B cell (primary cell): ENCODE data around the gene ARHGEF4. TPM values are rescaled to one million over a fixed set of nuclear protein-coding genes. Genes with fewer than 3 reads are reported as not detected.

Experiments used
- ATAC-seq: fragments of 200-7000 bp; cut with Tn5 transposase; one replicate; pipeline ENCODE4 v1.10.0; 2021; ENCODE audit warnings: low read depth, mild to moderate bottlenecking, moderate number of reproducible peaks, moderate library complexity
- CTCF ChIA-PET: fragments of 350-600 bp; sonication (Branson Sonifier 250); formaldehyde crosslinking; loops from one replicate; lab custom pipeline; 2021; ENCODE audit warnings: antibody characterized with exemption, inconsistent platforms; lab: Charles Lee
- POLR2A ChIA-PET: fragments of 350-600 bp; sonication (Branson Sonifier 250); formaldehyde crosslinking; loops from one replicate; lab custom pipeline; 2021; ENCODE audit warnings: antibody characterized with exemption; lab: Charles Lee
- DNase-seq: peaks from one replicate; pipeline ENCODE4 v3.0.0; 2013
- H2AFZ ChIP-seq: 2 replicates; pipeline ENCODE4 v1.6.1; 2012; ENCODE audit warnings: mild to moderate bottlenecking, low read depth, low read length; ENCODE audit not compliant: insufficient read depth, poor library complexity, severe bottlenecking
- H3K27ac ChIP-seq, 2 donors: 1 replicate in 1 of 2; 2 replicates in 1 of 2; pipeline ENCODE4 v1.5.1; 2012 to 2013; ENCODE audit warnings: low read length in 2 of 2, mild to moderate bottlenecking in 2 of 2, moderate library complexity in 1 of 2
- H3K27me3 ChIP-seq, 4 experiments: fragments of 200-600 bp in 1 of 4; sonication (generic) in 1 of 4; replicated peaks in 1 of 4; 1 replicate in 2 of 4; 2 replicates in 2 of 4; pipeline versions ENCODE4 v1.6.1 to v1.7.0; 2013 to 2016; ENCODE audit warnings: low read length in 3 of 4, mild to moderate bottlenecking in 2 of 4, mixed read lengths in 1 of 4, moderate library complexity in 1 of 4; ENCODE audit not compliant: insufficient read depth in 4 of 4, control insufficient read depth in 3 of 4; ENCODE audit errors: control extremely low read depth in 1 of 4
- H3K36me3 ChIP-seq, 2 experiments: replicated peaks in 1 of 2; 1 replicate in 1 of 2; 2 replicates in 1 of 2; pipeline versions ENCODE4 v1.6.1 to v1.7.1; 2013; ENCODE audit warnings: low read length in 1 of 2; ENCODE audit not compliant: insufficient read depth in 2 of 2, control insufficient read depth in 1 of 2; ENCODE audit errors: control extremely low read depth in 1 of 2, extremely low read depth in 1 of 2
- H3K4me1 ChIP-seq, 2 donors: fragments of 200-600 bp in 1 of 2; sonication (generic) in 1 of 2; 1 replicate in 1 of 2; 2 replicates in 1 of 2; pipeline versions ENCODE4 v1.5.1 to v1.6.1; 2013 to 2017; ENCODE audit warnings: low read length in 2 of 2; ENCODE audit not compliant: control insufficient read depth in 2 of 2, insufficient read depth in 2 of 2
- H3K4me2 ChIP-seq: replicated peaks from 2 replicates; pipeline ENCODE3; 2012; ENCODE audit warnings: mild to moderate bottlenecking, low read depth, low read length; ENCODE audit not compliant: poor library complexity, severe bottlenecking
- H3K4me3 ChIP-seq, 5 experiments: fragments of 200-600 bp in 1 of 5; sonication (generic) in 1 of 5; 1 replicate in 3 of 5; 2 replicates in 2 of 5; pipeline versions ENCODE4 v1.5.1 to v1.7.0; 2011 to 2016; ENCODE audit warnings: low read length in 4 of 5, mild to moderate bottlenecking in 4 of 5, low read depth in 2 of 5, control low read depth in 1 of 5, moderate library complexity in 1 of 5; ENCODE audit not compliant: insufficient read depth in 1 of 5; ENCODE audit errors: control extremely low read depth in 1 of 5, extremely low read depth in 1 of 5
- H3K79me2 ChIP-seq: fragments of 200-600 bp; sonication (generic); one replicate; pipeline ENCODE4 v1.6.0; 2016; ENCODE audit warnings: low read length; ENCODE audit not compliant: control insufficient read depth, insufficient read depth
- H3K9ac ChIP-seq: fragments of 200-600 bp; sonication (generic); 2 replicates; pipeline ENCODE4 v1.6.1; 2017; ENCODE audit warnings: mild to moderate bottlenecking, low read length, moderate library complexity
- H3K9me3 ChIP-seq, 3 donors: one replicate each; pipeline versions ENCODE4 v1.6.1 to v1.7.1; 2013; ENCODE audit warnings: low read length in 2 of 3; ENCODE audit not compliant: control insufficient read depth in 2 of 3, insufficient read depth in 1 of 3; ENCODE audit errors: control extremely low read depth in 1 of 3
- H4K20me1 ChIP-seq: 2 replicates; pipeline ENCODE4 v1.6.0; 2012; ENCODE audit warnings: mild to moderate bottlenecking, low read length; ENCODE audit not compliant: insufficient read depth, control insufficient read depth, poor library complexity, severe bottlenecking
- H3K27ac Mint-ChIP-seq: one replicate; pipeline ENCODE4 v1.8.0; 2021; ENCODE audit warnings: mixed read lengths
- H3K27me3 Mint-ChIP-seq: one replicate; pipeline ENCODE4 v1.8.0; 2021; ENCODE audit warnings: mixed read lengths
- H3K4me1 Mint-ChIP-seq: one replicate; pipeline ENCODE4 v1.8.0; 2021; ENCODE audit warnings: mixed read lengths
- H3K4me3 Mint-ChIP-seq: one replicate; pipeline ENCODE4 v1.8.0; 2021; ENCODE audit warnings: mixed read lengths
- H3K9me3 Mint-ChIP-seq: one replicate; pipeline ENCODE4 v1.8.0; 2022; ENCODE audit warnings: mixed read lengths; ENCODE audit not compliant: insufficient read depth
- CTCF ChIP-seq: fragments of 200-600 bp; IDR thresholded peaks from one replicate; pipeline ENCODE4 v1.8.0; 2022; ENCODE audit warnings: antibody characterized with exemption, mild to moderate bottlenecking
- EZH2 ChIP-seq: IDR thresholded peaks from 2 replicates; pipeline ENCODE4 v1.6.1; 2012; ENCODE audit warnings: borderline replicate concordance, low read depth, mild to moderate bottlenecking, moderate library complexity, low read length; ENCODE audit not compliant: insufficient read depth, poor library complexity, severe bottlenecking
- WGBS: methylation state at CpG from one replicate; pipeline ENCODE4 v1.1.5; 2013; ENCODE audit warnings: missing lambda C conversion rate; ENCODE audit not compliant: insufficient coverage; 5-methylcytosine and 5-hydroxymethylcytosine counted together
- intact Hi-C: fragments of 100-400 bp; cut with micrococcal nuclease; formaldehyde crosslinking; loops from one replicate; pipeline ENCODE4 v1.10.0; 2022
- polyA plus RNA-seq: library from polyadenylated mRNA; depleted of rRNA; stranded (reverse); fragments of >200 nt; gene quantifications from 2 replicates; pipeline ENCODE4 v1.2.3, GENCODE V29; 2012
- total RNA-seq, 2 donors: library from RNA; stranded (reverse); fragments of 120-200 nt in 1 of 2; gene quantifications; 1 replicate in 1 of 2; 2 replicates in 1 of 2; pipeline versions ENCODE4 v1.2.3 to v1.2.4, GENCODE V29; 2013 to 2022

Gene ARHGEF4
- total and polyA plus RNA-seq, 2 donors (not counting 1 experiment from before 2014, with no cell fraction given), result 2.1 TPM; not detected in 1

GRCh38 chr2:130951018-130951417 lies 114.3 kb downstream of the ARHGEF4 start:
- intact Hi-C loops, result no loop called here

GRCh38 chr2:130954873-130955272 lies 118.2 kb downstream of the ARHGEF4 start:
- no peak overlapping the region for H3K4me3 ChIP-seq
- no peak overlapping the region for H3K27ac ChIP-seq
- H3K27ac Mint-ChIP-seq, result no peak overlapping the region
- H3K27me3 ChIP-seq, result peaks cover 0 to 7% (median 0%) of the 10 kb centered on the region in 4 experiments
- ChIA-PET CTCF (no interaction called here), POLR2A (no interaction called here)
- TF ChIP-seq EZH2 (no peak), CTCF (no peak)
- no peak overlapping the region for H3K4me2 ChIP-seq
- no peak overlapping the region for H3K9ac ChIP-seq
- no peaks in the 10 kb centered on the region for H3K79me2 ChIP-seq
- intact Hi-C loops, result no loop called here
- peaks cover 12% of the 10 kb centered on the region for H3K27me3 Mint-ChIP-seq
- H3K36me3 ChIP-seq, result no peaks in the 10 kb centered on the region
- no peaks in the 10 kb centered on the region for H3K4me1 ChIP-seq
- no peak overlapping the region for H3K4me3 Mint-ChIP-seq
- WGBS, result no CpG with 5 or more reads among the region's 1 CpG
- peaks cover 12% of the 10 kb centered on the region for H3K9me3 Mint-ChIP-seq
- ATAC-seq, result no peak
- no peaks in the 10 kb centered on the region for H3K4me1 Mint-ChIP-seq
- H4K20me1 ChIP-seq, result no peaks in the 10 kb centered on the region
- peaks cover 3 to 9% (median 3%) of the 10 kb centered on the region in 3 donors for H3K9me3 ChIP-seq
- H2AFZ ChIP-seq, result no peak overlapping the region
- no peak for DNase-seq

More at GRCh38 chr2:130951018-130951417, 114.3 kb downstream of the ARHGEF4 start:
- Histone ChIP-seq H3K4me2 (no peak overlapping the region), H2AFZ (no peak overlapping the region), H3K27ac (no peak overlapping the region), H3K79me2 (no peaks in the 10 kb centered on the region), H3K27me3 (peaks cover 0 to 4% (median 0%) of the 10 kb centered on the region in 4 experiments), H3K36me3 (no peaks in the 10 kb centered on the region), H3K9ac (no peak overlapping the region), H3K4me3 (no peak overlapping the region), H3K9me3 (peaks cover 3 to 9% (median 9%) of the 10 kb centered on the region in 3 donors), H3K4me1 (no peaks in the 10 kb centered on the region), H4K20me1 (no peaks in the 10 kb centered on the region)
- POLR2A ChIA-PET, result no interaction called here
- peaks cover 12% of the 10 kb centered on the region for H3K9me3 Mint-ChIP-seq
- no peak for DNase-seq
- no peaks in the 10 kb centered on the region for H3K4me1 Mint-ChIP-seq
- no peak for TF ChIP-seq EZH2
- no peak for TF ChIP-seq CTCF
- CTCF ChIA-PET, result no interaction called here
- H3K4me3 Mint-ChIP-seq, result no peak overlapping the region
- no peak overlapping the region for H3K27ac Mint-ChIP-seq
- H3K27me3 Mint-ChIP-seq, result peaks cover 7% of the 10 kb centered on the region
- ATAC-seq, result no peak
